ENCODE results near the gene MMRN1. TPM values are rescaled to one million over a fixed set of nuclear protein-coding genes. Genes with fewer than 3 reads are reported as not detected.

The MMRN1 gene
- total RNA-seq, 1 experiment from 2014 or later, result not detected

DNA sequence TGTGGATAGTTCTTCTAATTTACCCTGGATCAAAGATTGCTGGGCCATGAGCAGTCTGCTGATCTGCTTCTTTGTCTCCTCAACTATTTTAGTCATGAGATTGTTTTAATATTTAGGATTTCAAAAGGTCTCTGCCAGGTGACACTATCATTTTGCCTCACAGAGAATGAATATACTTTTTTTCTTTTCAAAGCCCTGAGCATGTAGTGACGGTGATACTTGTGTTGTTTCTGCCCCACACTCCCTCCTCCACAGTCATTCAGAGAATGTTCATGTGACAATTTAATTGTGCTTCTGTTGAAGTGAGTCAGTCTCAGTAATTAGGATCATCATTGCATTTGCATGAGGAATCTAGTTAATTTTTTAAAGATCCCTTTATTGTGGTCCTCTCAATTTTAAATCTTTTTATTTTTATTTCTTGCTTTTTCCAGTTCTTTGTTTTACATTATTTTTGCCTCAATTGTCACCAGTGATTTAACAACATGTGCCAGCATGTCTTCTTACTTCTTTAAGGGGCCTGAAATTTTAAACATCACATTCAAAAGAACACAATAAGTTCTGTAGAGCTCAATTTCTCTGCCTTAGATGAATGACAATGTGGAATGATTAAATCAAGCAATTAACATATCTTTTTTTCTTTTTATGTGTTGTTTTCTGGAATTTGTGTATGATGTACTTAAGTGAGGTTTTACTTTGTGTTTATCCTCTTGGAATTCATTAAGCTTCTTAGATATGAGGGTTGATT, 12.3 kb downstream of the MMRN1 start:
- no peak for DNase-seq (ENCODE audit: low read depth)

DNA sequence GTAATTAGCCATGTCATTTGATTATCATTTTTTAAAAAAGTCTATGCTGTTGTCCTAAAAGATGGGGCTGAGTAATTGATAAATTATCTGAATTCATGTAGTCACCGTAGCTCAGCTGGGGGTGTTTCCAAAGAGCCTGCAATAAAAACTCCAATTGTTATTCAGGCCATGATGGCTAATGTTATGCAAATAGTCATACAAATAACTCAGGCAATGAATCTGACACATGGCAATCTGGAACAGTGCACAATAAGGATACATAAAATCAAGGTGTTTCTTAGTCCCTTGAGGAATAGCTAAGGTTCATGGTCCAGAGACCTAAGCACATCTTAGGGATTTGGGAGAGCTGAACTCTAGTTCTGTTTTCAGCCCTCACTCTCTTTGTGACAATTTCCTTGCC, 15.2 kb downstream of the MMRN1 start:
- no peak for DNase-seq (ENCODE audit: low read depth)

DNA sequence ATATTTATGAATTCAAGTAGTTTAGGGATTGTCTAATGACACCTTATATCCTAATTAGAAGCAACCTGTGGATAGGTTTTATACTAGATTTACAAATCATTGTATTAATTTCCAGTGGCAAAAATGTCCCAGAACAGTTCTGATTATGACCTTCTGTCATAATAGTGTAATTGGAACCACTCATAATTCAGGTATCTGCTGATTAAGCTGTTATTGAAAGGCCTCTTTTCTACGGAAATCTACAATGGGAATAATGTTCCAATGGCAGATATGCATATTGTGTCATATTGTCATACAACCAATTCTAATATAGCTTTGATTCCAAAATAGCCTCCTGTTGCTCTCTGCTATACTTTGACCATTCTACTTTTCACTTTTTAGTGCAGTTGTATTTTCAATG, 19.0 kb downstream of the MMRN1 start:
- DNase-seq (ENCODE audit: low read depth), result no peak

DNA sequence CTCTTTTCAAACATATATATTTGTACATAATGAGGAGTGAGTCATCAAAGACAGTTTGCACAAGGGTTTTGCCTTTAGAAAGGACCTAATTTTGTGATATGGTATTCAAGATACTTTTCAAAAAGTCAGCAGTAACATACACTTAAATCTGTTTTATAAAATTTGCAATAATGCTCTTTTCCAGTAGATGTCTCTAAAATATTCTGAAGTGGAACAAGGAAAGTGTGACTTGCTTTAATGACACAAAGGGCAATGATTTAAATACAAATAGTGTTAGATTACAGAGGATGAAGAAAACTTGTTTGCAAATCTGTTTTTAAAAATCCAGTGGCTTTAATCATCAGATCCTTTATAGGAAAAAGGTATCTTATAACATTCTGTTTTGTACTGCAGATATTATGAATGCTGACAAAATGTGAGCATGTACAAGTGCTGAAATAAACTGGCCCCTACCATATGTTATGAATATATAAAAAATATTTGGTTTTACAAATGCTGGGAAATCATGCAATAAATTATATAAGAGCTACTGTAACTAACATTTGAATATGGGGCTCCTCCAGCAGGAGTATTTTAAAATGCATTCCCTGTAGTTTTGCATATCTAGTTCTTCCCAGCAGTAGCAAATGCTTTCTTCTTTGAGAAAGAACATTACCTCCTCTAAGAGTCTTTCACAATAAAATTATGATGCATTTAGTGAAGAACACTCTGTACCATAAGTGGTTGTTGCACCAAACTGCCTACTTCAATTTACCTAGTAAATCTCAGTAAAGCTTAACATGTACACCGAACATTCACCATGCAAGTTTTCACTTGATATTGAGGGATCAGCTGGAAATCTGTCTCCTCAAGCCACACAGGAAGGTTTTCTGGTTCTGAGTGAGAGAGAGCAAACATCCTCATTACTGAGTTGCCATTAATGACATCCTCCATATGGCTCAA, 20.2 kb downstream of the MMRN1 start:
- DNase-seq (ENCODE audit: low read depth), result no peak

DNA sequence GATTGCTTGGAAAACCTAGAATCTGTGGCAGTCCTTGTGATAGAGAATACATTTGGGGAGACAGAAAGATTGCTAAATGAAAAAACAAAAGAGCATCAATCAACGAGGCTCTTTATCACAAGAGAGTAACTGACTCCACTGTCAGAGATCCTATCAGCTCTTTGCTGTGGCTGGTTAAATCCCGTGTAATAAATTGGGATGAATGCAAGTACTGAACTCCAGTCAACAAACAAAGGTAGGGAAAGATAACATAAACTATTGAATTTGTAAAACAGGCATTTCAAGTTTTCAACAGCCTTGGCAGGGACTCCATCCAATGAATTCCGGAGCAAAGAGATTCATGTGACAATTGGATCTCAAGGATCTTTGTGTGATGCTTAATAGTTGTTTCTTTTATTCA, 21.3 kb downstream of the MMRN1 start:
- no peak for DNase-seq (ENCODE audit: low read depth)

DNA sequence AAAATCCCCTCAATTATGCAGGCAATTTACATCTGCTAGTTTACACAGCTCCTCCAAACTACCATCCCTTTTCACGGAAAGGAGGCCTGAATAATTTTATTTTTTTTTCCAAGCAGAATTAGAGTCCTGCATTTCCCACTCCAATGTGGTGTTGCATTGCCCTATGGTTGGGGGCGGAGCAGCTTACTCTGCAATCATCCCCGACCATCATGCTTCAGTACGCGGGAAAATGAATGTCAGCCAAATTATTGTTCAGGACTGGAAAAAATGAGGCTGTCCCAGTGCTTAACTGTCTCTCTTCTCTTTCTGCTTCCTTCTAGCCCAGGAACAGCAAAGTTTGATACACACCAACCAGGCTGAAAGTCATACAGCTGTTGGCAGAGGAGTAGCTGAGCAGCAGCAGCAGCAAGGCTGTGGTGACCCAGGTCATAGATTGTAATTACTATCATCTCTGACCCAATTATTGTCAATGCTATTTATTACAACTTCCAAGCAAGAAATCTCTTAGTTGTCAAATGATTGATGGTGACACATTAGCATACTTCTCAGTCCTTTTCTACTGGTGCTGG, 28.3 kb downstream of the MMRN1 start:
- no peak for DNase-seq (ENCODE audit: low read depth)

DNA sequence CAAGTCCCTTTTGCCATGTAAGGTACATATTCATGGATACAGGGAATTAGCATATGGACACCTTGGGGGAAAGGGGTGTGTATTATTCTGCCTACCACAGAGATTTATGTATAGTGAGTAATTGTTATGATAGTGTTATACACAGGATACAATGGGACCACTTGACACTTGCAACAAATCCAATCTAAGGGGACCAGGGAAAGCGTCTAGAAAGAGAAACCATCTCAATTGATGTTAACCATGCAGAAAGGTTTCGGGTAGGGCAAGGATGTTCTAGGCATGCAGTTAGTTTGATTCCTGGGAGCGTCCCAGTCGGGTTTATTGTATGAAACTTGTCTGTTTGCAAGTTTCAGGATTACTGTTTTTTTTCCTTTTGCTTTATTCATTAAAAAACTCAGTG, 34.2 kb downstream of the MMRN1 start:
- no peak for DNase-seq (ENCODE audit: low read depth)

DNA sequence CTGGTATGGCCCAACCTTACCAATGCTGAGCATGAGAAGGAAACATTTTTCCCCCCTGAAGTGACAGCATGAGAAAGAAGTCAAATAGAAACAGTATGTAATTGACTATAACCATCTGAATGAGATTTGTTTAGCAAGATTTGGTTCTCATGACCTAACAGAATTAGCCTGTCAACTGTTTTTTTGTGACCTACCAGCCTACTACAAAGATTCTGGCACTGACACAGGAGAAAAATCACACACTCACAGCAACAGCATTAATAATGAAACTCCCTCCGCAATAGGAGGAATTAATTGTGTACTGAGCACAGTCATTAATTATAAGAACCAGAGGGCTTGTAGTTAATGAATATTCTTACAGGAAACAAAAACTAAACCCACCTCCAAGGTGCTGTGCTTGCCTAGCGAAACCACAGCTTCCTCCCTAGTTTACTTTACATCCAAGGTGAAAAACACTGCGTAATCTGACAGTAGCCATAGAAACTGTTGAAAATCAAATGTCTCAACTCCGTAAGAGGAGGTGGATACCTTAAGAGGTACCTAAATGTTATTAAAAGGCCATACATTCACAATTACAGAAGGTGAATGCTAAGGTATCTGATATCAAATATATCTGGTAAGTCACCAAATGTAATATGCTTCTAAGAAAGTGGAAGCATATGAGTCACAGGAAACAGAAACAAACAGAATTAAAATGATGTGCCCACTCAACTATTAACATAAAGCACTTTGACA, 34.9 kb downstream of the MMRN1 start:
- DNase-seq (ENCODE audit: low read depth), result no peak

DNA sequence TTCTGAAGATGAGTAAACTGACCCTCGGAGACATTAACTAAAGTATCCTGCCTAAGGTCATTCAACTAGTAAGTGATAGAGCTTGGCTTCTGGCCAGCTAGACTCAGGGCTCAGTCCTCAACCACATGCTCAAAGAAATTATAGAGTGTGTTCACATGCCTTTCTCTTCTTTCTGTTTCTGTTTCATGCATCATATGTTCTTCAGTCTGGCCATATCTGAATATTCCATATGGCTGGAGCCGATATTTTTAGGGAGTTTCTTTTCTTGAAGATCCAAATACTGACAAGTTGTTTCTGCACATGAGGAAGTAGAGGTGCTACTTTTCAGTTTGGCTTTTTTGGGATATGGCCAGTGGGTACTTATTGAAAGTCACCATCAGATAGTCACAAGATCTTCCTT, 44.9 kb downstream of the MMRN1 start:
- no peak for DNase-seq (ENCODE audit: low read depth)

DNA sequence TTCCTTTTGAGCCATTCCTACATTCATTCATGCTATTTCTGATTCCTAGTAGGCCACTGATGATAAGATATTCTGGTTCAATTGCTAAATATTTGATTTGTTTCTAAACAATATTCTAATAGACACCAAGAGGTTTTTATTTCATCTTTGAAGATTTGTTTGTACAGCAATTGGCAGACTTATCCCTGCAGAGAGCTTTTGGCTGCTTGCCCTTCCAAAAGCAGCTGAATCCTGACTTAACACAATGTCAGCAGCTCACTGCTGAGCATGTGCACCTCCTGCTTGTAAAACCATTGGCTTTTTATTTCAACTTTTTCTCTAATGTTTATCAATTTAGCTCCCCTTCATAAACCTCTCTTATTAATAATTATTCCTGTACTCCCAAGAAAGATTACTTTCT, 45.3 kb downstream of the MMRN1 start:
- no peak for DNase-seq (ENCODE audit: low read depth)

DNA sequence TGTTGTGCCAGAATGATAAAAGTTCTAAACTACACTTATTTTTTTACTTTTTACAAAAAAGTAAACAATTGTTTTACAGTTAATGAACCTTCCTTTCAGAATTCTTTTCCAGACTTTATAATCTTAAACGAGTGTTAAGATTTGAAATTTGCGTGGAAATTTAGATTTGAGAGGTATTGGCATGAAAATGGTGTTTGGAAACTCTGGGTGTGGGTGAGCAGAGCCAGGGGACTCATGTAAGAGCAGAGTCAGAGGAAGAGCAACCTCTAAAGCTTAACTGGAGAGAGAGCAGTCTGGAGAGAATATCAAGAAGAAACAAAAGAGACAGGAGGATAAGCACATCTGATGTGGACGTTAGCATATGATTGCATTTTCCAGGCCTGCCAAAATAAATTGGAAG, 48.2 kb downstream of the MMRN1 start:
- DNase-seq (ENCODE audit: low read depth), result no peak

DNA sequence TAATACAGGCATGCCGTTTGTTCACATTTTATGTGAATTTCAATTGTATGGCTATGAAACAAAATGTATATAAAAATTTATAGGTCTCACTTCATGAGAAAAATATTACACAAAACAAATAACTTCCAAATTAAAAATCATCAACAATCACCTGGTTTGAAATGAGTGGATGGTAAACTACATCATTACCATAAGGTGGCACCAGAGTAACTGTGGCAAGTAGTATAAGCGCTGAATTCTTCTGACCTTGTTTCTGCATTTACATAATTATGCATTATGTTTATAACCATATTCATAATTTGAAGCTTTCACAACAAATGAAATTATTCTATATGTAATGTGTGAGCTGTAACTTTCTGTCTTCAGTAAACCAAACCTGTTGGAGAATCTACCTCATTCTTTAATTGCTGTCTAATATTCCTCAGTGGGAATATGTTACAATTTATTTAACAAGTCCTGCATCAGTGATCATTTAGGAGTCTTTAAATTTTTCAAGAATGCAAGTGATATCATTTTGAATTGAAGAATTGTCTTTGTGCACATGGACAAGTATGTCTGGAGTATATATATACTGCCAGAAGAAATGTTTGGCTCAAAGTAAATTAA, 55.2 kb downstream of the MMRN1 start:
- DNase-seq (ENCODE audit: low read depth), result no peak

DNA sequence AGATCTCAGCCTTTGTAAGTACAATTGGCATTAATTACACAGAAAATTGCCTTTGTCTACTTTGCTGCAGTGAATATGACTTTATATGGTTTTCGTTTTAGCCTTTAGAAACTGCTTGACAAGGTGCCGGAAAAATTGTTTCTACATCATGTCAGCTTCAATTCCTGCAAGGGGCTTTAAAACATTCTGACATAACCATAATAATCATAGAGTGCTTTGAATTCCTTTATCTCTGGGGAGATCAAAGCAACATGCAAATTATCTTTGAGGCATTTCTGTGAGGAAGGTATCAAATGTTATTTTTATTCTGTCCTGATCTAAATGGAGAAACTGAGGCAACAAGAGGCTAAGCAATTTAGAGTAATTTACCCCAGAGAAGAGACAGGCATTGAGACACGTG, 57.8 kb downstream of the MMRN1 start:
- DNase-seq (ENCODE audit: low read depth), result no peak

DNA sequence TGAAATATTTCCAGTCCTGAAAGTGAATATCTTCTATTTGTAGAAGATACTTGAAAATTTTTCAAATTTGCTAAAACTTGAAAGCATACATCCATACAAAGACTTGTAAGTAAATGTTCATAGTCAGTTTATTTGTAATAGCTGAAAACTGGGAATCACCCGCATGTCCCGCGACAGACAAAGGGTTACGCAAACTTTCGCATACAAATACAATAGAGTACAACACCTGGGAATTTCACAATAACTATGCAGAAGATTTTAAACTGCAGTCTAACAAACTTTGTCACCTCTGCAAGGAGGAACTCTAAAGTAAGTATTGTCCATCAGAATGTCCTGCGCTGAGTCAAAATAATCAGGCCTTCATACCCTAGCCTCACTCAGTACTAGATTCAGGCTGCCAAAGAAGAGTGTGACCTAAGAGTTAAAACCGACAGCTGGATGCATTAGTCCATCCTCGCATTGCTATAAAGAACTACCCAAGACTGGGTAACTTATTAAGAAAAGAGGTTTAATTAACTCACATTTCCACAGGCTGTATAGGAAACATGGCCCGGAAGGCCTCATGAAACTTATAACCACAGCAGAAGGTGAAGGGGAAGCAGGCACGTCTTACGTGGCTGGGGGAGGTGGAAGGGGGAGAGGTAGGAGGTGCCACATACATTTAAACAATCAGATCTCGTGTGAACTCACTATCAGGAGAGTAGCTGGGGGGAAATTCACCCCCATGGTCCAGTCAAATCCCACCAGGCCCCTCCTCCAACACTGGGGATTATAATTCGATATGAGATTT, 60.4 kb downstream of the MMRN1 start:
- DNase-seq (ENCODE audit: low read depth), result no peak

DNA sequence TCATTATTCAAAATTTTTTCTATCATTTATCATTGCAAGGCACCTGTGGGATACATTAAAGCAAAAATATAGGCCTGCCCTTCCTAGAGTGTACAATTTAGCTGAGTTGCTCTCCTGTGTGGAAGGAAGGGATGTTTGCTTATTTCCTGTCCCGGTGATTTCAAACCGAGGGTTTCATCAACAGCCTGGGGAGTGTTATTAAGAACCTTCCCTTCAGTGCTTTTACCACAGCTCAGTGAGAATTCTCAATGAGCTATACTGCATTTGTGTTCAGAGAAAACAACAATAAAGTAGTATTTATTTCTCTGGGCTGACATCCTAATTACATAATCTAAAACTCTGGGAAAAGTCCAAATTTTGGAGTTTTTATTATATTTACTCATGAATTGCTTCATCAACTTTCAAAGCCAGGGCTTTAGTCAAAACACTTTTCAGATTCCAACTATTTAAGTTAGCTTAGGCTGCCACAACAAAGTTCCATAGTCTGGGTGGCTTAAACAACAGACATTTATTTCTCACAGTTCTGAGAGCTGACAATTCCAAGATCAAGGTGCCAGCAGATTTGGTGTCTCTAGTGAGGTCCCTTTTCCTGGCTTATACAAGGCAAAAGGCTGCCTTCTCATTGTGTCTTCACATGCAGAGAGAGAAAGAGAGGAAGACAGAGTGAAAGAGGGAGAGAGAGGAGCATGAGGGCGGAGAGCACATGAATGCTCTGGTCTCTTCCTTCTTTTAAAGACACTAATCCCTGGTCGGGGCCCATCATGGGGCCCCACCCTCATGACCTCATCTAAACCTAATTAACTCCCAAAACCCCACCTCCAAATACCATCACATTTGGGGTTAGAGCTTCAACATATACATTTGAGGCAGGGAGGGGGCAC, 62.6 kb downstream of the MMRN1 start:
- no peak for DNase-seq (ENCODE audit: low read depth)

DNA sequence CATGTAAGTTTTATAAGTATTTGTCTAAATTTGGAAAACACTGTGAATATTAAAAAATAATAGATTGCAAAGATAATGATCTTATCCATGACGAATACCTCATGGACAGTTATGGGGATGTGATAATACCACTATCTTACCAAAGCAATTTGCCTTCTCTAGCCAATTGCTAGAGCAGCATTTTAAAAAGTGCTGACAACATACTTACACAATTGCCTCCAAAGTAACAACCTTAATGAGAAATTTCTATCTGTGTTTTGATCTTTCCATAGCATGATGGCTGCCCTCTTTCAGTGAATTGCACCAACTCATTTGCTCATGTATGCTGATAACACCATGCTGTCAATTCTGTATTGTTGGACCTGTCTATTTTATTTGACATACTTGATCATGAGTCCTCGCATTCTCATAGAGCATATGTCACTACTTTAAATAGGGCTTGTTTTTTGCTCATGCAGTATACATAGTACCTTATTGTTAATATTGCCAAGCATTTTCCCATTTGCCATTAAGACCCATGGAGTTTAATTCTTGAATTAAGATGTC, 87.2 kb downstream of the MMRN1 start:
- DNase-seq (ENCODE audit: low read depth), result no peak

DNA sequence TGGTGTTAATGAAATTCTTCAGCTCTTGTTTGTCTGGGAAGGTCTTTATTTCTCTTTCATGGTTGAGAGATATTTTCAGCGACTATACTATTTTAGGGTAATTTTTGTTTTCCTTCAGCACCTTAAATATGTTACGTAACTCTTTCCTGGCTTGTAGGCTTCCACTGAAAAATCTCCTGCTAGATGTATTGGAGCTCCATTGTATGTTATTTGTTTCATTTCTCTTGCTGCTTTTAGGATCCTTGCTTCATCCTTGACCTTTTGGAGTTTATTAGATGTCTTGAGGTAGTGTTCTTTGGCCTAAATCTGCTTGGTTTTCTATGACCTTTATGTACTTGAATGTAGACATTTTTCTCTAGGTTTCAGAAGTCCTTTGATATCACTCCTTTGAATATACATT, 93.6 kb downstream of the MMRN1 start:
- DNase-seq (ENCODE audit: low read depth), result no peak

DNA sequence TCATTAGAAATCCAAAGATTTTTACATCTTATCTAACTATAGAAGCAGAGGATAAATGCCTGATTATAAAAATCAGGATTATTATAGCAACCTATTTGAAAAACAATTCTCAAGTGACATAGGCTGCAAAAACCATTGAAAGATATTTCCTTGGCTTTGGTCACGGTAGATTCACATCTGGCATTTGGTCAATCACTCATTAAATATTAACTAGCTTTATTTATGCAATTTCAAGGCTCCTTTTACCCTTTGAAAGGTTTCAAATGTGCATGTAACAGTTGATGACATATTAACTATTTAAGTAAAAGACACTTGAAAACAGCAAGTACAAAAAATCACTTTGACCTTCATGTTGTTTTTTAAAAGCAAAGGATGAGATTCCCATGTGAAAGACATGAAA, 98.1 kb downstream of the MMRN1 start:
- no peak for DNase-seq (ENCODE audit: low read depth)

DNA sequence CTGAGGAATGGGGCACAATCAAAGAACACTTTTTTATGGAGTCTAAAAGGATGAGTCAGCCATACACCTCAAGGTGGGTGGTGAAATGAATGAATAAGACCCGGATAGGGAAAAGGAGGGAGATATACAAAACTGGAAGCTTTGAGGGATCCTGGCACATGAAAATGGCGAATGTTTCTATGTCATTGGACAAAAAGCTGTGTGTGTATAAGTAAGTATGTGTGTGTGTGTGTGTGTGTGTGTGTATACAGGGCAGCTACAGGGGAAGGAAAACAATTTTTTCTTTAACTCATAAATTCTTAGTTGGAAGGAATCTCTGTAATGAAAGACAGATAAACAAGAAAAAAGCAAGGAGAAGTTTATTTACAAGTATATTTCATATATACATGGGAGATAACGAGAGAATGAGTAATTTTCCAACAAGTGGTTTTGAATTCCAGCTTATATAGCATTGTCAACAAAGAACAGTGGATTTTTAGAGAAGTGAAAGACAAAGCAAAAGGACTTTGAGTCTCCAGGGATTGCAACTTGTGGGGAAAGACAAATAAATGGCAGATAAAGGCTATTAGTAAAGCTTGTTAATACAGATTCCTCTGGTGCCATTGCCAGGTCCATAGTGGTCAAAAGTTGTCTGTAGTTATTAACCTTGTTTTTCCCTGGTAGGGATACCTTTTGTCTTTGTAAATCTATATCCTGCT, 99.7 kb downstream of the MMRN1 start:
- no peak for DNase-seq (ENCODE audit: low read depth)
